ENCODE measurements around the gene MARCHF2.
"Not testable (repeated sequence)": the region's sequence is repeated elsewhere in the genome, so short reads cannot be mapped to it uniquely, and the experiment has no call there.

Gene MARCHF2

DNA sequence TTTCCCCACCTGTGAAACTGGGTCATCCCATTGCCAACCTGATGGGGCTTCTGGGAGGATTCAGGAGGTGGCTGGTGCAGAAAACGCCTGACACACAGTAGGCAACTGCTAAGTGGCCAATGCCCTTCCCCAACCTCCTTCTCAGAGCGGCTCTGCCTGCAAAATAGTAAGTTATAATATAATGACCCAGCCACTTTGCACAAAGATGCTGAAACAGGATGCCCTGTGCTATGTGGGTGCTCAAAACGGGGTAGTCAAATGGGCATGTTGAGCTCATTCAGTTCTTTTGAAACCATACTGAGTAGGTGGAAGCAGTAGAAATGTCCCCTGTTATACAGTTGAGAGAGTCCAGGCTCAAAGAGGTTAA, 507 bp downstream of the MARCHF2 start:
- DNase-seq = peak; percentile 58 to 69 (median 68)

DNA sequence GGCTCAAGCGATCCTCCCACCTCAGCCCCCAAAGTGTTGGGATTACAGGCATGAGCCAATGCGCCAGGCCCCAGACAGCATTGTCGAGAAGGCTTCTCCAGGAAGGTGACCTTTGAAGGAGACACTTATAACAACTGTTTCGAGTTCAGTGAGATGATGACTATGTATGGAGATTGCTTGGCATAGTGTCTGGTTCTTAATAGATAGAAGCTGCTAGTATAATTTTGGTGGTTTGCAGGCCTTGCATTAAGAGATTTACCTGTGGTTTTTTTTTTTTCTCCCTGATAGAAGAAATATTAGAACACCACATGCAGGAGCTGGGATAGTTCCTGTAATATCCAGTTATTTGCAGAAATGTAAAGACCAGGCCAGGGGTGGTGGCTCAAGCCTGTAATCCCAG, 3.7 kb downstream of the MARCHF2 start:
- DNase-seq = no peak

DNA sequence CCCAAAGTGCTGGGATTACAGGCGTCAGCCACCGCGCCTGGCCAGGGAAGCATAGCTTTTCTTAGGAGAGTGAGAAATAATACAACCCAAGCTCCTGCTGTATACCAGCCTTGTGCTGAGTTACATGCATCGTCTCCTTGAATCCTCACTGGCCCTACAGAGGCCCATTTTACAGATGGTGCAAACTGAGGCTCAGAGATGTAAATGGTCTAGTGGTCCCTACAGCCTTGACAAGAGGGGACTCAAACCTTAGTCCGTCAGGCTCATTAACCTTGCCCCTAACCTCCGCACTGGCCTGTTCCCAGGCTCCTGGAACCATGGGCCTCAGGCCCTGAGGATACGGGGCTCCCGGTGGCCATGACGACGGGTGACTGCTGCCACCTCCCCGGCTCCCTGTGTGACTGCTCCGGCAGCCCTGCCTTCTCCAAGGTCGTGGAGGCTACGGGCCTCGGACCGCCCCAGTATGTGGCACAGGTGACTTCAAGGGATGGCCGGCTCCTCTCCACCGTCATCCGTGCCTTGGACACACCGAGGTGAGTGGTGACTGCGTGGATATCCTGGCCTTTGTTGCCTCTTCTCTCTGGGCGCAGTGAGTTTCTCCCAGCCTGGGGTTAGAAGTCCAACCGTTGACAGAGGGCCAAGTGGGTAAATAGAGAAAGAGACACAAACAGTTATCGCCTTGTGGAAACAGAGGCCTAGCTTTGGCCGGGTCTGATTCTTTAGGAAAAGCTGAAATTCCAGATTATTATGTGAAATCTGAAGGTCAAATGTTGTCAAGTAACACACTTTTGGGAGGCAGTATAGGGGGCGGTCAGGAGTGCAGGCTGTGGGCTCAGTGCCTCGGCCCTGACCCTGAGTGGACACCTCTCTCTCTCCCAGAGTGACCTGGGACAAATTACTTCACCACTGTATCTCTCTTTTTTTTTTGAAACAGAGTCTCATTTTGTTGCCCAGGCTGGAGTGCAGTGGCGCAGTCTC, 8.7 kb downstream of the MARCHF2 start:
- DNase-seq = no peak

DNA sequence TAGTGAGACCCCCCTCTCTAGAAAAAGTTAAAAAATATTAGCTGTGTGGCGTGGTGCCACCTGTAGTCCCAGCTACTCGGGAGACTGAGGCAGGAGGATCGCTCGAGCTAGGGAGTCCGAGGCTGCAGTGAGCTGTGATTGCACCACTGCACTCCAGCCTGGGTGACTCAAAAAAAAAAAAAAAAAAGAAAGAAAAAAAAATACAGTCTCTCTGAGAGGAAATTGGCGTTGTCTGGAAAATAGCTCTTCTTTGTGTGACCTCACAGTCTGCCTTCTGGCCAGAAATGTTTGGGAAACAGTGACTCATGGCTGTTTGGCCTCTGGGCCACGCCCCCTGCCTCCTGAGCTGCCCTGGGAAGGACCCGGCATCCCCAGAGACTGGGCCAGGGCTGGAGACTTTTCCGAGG, 10.7 kb downstream of the MARCHF2 start:
- peak; percentile 97 to 100 (median 98) for DNase-seq

DNA sequence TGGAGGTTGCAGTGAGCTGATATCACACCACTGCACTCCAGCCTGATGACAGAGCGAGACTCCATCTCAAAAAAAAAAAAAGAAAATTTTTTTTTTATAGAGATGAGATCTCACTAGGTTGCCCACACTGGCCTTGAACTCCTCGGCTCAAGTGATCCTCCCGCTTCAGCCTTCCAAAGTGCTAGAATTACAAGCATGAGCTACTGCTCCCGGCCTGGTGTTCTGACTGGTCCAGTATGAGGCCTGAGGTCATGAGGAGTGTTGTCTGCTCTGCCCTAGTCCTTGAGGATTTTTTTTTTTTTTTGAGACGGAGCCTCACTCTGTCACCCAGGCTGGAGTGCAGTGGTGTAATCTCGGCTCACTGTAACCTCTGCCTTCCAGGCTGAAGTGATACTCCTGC, 12.2 kb downstream of the MARCHF2 start:
- not testable (repeated sequence) for DNase-seq

DNA sequence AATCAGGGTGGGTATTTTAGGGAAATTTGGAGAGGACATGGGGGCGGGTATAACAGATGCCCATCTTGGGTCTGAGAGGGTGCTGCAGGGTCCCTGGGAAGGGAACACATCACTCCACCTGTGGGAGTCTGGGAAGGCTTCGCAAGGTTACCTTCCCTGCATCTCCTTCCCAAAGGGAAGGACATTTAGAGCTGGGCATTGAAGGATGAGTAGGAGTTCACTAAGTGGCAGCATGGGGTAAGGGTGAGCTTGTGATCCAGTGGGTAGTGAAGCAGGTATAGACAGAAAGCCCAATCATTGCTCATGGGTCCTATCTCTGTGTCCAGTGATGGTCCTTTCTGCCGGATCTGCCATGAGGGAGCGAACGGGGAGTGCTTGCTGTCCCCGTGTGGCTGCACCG, 13.2 kb downstream of the MARCHF2 start:
- no peak for DNase-seq

DNA sequence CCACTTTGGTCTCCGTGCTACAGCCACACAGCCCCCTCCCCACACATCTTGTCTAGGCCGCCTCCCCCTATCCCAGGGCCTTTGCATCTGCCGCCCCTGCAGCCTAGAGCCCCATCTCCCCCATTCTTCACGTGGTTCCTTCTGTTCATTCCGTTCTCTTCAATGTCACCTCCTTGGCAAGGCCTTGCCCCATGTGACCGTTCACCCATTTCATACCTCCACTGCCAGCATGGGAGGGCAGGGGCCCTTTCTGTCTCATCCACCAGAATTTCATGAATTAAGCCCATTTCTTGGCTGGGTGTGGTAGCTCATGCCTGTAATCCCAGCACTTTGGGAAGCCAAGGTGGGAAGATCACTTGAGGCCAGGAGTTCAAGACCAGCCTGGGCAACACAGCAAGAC, 15.9 kb downstream of the MARCHF2 start:
- no peak for DNase-seq

DNA sequence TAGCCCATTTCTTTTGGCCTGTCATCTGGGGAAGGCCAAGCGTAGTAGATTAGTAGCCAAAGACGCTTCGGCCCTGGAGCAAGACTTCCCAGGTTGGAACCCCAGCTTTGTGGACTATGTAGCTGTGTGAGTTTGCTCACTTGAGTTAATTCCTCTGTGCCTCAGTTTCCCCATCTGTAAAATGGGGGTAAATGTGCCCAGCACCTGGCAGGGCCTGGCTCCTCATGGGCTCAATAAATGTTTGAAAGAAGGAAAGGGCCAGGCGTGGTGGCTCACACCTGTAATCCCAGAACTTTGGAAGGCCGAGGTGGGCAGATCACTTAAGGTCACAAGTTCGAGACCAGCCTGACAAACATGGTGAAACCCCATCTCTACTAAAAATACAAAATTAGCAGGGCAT, 16.7 kb downstream of the MARCHF2 start:
- DNase-seq = no peak

DNA sequence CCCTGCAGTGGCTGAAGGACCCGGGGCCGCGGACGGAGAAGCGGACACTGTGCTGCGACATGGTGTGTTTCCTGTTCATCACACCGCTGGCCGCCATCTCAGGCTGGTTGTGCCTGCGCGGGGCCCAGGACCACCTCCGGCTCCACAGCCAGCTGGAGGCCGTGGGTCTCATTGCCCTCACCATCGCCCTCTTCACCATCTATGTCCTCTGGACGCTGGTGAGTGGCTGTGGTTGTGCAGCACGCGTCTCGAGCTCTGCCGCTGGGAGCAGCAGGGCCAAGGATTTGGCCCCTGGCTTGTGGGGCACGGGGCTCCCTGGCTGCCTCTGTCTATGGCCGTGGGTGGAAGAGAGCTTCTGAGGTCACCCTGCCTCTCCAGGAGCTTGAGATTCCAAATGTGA, 17.5 kb downstream of the MARCHF2 start:
- no peak for DNase-seq

DNA sequence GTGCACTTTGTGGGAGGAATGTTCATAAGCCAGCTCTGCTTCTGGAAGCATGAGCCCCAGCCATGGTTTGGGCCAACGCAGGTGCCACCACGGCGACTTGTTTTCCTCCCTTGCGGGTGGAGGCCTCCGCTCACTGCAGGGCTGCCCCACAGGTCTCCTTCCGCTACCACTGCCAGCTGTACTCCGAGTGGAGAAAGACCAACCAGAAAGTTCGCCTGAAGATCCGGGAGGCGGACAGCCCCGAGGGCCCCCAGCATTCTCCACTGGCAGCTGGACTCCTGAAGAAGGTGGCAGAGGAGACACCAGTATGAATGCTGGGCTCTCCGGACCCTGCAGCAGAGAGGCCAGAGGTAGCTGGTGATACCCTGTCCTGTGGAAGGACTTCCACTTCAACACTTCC, 25.1 kb downstream of the MARCHF2 start:
- DNase-seq = no peak

DNA sequence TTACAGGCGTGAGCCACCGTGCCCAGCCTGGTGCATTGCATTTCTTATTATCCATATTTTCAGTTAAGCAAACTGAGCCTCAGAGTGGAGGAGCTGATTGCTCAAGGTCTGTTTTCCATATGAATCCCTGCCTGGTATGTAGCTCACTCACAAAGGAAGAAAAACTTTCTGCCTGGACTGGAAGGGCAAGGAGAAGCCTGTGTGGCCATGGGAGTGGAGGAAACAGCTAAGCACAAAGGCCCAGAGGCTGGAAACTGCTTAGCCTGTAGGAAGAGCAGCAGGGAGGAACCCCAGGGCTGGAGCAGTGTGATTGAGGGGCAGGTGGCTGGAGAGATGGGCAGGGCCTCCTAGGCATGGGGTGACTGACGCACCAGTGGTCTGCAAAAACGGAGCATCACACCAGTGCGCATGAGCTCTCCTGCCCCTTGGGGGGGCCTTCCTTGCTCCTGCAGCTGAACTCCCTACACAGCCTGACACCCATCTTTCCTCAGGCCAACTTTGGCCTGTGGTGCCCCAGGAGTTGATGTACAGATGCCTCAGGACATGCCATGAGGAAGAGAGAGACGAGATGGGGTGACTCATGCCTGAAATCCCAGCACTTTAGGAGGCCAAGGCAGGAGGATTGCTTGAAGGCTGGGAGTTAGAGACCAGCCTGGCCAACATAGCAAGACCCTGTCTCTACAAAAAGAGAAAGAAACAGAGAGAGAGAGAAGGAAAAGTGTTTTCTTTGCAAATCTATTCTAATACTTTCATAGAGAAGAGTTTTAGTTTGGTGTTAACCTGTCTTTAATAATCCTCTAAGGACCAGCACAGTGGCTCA, 28.8 kb downstream of the MARCHF2 start:
- DNase-seq = no peak

DNA sequence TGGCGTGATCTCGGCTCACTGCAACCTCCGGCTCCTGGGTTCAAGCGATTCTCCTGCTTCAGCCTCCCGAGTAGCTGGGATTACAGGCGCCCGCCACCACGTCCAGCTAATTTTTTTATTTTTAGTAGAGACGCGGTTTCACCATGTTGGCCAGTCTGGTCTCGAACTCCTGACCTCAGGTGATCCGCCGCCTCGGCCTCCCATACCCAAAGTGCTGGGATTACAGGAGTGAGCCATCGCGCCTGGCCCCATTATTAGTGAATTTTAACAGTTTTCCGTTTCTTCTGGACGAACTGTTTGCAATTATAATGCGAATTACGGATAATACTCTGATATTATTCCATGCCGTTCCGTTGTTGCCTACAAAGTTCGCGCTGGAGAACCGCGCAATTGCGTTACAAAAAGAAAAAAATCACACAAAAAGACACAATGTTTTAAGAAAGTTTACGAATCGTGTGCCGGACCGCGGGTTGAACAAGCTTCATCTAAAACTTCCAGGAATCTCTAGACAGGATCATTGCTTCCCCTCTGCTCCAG, 31.1 kb downstream of the MARCHF2 start:
- DNase-seq = peak in 1 of 3 donors; percentile 5

DNA sequence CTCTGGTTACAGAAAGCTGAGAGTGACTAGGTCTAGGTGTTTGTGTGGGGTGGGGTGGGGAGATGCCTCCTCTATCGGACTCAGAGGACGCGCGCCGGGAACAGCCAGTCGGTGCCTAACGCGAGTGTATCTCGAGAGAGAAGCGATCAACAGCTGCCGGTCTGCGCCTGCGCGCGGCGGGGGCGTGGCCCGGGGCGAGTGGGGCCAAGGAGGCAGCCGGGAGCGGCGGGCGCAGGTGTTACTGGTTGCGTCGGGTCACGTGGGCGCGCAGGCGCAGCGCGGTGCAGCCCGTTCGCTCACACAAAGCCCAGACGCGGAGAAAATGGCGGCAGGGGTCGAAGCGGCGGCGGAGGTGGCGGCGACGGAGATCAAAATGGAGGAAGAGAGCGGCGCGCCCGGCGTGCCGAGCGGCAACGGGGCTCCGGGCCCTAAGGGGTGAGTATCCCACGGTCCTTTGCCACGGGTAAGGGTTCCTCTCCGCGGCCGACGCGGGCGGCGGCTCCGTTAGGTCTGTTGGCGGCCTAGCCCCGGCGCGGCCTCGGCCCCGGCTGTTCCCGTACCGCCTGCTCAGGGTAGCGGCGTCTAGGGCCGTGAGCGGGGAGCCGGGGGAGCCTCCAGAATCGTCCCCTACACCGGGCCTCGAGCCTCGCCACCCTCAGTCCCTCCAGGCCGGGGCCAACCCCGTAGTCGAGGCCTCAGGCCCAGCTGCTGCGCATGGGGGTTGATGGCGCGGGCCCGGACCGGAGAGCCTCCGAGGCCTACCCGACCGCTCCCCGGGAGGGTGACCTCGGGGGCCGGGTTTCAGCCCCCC, 31.8 kb downstream of the MARCHF2 start, which contains the start of gene HNRNPM:
TSS of gene HNRNPM (plus strand) at position 299 of the 811 bp plus-strand sequence. CDS start at position 323, 24 bp downstream.
- DNase-seq = peak; percentile 100

DNA sequence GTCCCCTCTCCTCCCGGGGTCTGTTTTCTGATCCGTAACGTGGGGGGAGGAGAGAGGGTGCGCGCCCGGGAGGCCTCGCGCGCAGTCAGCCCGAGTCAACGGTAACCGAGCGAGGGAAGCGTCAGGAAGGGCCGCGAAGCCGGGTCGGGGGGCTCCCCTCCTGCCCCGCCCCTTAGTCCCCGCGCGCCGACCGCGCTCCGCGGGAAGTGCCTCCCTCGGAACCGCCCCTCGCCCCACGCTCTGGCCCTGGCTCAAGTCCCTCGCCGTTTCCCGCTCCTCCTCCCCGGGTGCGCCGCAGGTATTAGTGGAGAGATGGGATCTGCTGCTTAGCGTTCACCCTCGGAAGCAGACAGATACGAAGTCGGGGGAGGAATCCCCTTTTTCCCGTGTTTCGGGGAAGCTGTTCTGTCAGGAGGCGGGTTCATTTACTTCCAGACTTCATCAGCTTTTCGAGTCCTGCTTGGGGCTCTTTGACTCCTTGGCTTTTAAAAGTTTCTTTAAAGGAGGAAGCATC, 32.4 kb downstream of the MARCHF2 start:
- DNase-seq = peak; percentile 68 to 83 (median 71)

DNA sequence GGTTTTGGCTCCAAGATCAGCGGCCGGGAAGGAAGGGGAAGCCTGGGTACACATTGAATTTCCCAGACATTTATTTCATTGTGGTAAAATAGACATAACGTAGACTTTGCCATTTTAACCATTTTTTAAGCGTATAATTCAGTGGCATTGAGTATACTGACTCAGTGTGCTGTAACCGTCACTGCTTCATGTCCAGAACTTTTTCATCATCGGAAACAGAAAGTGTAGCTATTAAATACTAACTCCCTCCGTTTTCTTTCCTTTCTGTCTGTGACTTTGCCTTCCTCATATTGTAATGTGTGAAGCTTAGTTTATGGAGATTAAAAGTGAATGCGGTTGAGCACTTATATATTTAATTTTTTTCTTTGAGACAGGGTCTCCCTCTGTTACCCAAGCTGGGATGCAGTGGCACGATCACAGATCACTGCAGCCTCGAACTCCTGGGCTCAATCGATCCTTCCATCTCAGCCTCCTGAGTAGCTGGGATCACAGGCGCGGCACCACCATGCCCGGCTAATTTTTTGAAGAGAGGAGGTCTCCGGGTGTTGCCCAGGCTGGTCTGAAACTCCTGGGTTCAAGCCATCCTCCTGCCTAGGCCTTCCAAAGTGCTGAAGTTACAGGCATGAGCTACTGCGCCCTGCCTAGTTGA, 33.1 kb downstream of the MARCHF2 start:
- peak; percentile 23 to 77 (median 56) for DNase-seq

DNA sequence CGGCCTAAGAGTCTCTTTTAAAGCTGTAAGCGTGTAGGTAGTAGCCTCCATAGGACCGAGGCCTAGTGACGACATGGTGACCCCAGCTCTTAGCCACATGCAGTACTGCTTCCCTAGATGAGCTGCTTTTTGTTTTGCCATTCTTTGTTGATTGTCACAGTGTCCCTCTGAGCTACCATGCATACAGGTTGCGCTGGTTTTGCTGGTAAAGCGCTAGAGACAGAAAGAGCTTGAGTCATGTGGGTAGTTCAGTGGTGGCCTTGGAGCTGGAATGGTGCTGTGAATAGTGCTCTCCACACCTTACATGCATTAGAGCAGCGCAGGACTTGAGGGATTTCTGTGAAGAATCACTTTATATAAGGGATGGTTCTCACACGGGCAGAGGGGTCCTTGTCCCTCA, 36.7 kb downstream of the MARCHF2 start:
- DNase-seq = no peak

DNA sequence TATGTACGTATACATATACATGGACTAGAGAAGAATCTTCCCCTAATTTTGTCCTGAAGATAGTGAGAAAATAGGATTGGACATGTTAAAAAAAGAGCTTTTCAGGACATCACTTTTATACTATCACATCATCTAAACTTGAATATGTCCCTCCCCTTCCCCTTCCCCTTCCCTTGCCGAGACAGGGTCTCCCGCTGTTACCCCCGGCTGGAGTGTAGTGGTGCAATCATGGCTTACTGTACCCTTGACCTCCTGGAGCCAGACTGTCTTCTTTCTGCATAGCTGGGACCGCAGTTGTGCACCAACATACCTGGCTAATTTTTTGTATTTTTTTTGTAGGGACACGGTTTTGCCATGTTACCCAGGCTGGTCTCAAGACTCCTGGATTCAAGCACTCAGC, 38.3 kb downstream of the MARCHF2 start:
- no peak for DNase-seq

DNA sequence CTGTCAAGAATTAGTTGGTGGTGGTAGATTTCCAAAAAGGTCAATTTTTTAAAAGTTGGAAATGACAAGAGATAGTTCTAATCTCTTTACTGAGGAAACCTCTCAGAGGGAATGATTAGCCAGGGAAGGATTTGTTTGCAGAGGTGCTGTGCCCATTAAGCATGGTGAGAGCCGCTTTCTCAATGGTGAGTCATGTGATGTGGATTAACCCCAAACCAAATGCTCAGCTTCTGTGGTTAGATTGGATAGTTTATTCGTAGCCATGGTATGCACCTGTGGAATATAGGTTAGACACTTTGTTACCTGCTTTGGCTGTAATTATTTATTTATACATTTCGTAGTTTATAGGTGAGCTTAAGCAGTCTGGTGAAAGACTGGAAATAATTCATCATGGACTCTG, 38.8 kb downstream of the MARCHF2 start:
- DNase-seq = no peak

DNA sequence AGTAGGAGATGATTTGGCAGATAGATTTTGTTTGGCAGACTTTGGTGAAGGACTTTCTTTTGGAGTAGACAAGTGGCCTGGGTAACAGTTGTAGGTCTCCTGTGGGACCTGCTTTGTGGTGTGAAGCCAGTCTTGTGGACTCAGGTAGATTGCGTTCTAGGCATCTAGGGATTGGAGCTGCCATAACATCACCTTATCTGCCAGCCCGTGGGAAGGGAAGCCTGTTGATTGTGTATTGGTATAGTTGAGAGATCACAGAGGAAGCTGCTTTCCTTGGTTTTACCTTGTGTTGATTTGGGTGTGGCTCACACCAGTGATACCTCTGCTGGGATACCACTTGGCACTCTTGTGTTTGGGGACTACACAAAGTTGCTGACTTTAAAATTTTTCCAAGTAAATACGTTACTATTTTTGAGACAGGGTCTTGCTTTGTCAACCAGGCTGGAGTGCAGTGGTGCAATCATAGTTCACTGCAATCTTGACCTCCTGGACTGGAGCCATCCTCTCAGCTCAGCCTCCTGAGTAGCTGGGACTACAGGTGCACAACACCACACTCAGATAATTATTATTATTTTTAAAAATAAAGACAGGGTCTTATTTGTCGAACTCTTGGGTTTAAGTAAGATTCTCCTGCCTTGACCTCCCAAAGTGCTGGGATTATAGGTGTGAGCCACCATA, 39.5 kb downstream of the MARCHF2 start:
- no peak for DNase-seq

DNA sequence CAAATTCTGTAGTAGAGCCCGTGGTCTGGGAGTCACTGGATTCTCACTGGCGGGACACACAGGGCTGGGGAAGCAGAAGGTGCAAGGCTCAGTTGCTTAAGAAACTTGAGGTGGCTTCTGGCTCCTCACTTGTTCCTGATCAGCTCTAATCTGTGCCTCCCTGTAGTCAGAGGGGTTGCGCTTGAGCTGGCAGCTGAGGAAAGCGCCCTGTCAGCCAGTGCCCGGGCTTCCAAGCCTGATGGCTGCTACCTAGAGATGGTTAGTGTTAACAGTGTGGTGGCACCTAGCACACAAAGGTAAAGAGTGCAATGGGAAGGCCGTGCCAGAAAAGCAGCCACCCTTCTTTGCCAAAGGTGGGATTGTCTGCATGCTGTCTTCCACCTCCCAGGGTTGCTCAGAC, 40.5 kb downstream of the MARCHF2 start:
- DNase-seq = no peak

DNA sequence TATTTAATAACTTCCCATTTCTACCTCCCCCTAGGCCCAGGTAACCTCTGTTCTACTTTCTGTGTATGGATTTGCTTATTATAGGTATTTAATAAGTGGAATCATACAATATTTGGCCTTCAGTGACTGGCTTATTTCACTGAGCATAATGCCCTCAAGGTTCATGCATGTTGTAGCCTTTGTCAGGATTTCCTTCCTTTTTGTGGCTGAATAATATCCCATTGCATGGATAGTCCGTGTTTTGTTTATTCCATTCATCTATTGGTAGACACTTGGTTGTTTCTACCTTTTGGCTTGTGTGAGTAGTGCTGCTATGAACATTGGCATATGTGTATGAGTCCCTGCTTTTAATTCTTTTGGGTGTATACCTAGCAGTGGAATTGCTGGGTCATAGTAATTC, 41.1 kb downstream of the MARCHF2 start:
- no peak for DNase-seq
